B cell (primary cell): ENCODE data around the gene PARP16.

Source experiments
- EZH2 ChIP-seq: IDR thresholded peaks from 2 replicates; pipeline ENCODE4 v1.6.1; 2012; ENCODE audit warnings: borderline replicate concordance, low read depth, mild to moderate bottlenecking, moderate library complexity, low read length; ENCODE audit not compliant: insufficient read depth, poor library complexity, severe bottlenecking
- TF ChIP-seq, protein P1 (sequence below): fragments of 200-600 bp; IDR thresholded peaks from one replicate; pipeline ENCODE4 v1.8.0; 2022; ENCODE audit warnings: antibody characterized with exemption, mild to moderate bottlenecking

DNA sequence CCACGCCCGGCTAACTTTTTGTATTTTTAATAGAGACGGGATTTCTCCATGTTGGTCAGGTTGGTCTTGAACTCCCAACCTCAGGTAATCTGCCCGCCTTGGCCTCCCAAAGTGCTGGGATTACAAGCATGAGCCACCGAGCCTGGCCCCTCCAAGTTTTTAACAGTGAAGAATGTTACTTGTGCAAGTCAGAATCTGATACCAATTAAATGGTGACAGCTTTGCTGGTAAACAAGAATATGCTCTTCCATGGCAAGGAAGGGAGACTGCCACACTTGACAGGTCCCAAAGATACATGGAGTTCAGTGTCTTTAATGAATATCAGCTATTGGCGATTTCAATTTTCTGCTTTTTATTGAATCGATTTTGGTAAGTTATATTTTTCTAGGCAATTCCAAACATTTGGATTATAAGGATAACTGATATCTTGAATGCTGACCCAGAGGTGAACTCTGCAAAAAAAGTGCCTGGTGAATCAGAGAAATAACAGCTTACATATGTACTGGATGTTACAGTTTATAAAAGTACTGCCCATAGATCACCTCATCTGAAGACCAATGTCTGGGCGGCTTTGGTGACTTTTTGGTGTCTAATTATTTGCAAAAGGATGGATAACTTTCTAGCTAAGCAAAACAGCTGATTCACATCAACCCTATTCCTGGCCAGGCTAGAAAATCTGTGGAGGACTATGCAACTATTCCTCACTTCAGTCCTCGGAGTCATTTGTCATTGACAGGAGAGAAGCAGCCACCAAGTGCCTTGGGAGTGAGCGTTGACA, 1.2 kb downstream of the PARP16 start:
- TF ChIP-seq, protein P1, sequence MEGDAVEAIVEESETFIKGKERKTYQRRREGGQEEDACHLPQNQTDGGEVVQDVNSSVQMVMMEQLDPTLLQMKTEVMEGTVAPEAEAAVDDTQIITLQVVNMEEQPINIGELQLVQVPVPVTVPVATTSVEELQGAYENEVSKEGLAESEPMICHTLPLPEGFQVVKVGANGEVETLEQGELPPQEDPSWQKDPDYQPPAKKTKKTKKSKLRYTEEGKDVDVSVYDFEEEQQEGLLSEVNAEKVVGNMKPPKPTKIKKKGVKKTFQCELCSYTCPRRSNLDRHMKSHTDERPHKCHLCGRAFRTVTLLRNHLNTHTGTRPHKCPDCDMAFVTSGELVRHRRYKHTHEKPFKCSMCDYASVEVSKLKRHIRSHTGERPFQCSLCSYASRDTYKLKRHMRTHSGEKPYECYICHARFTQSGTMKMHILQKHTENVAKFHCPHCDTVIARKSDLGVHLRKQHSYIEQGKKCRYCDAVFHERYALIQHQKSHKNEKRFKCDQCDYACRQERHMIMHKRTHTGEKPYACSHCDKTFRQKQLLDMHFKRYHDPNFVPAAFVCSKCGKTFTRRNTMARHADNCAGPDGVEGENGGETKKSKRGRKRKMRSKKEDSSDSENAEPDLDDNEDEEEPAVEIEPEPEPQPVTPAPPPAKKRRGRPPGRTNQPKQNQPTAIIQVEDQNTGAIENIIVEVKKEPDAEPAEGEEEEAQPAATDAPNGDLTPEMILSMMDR = no peak
- no peak for TF ChIP-seq EZH2
